ENCODE data around the gene SLC17A9. TPM values are rescaled to one million over a fixed set of nuclear protein-coding genes. Genes with fewer than 3 reads are reported as not detected.

Gene SLC17A9
- total RNA-seq, 1 experiment from 2014 or later = 0.17 TPM

DNA sequence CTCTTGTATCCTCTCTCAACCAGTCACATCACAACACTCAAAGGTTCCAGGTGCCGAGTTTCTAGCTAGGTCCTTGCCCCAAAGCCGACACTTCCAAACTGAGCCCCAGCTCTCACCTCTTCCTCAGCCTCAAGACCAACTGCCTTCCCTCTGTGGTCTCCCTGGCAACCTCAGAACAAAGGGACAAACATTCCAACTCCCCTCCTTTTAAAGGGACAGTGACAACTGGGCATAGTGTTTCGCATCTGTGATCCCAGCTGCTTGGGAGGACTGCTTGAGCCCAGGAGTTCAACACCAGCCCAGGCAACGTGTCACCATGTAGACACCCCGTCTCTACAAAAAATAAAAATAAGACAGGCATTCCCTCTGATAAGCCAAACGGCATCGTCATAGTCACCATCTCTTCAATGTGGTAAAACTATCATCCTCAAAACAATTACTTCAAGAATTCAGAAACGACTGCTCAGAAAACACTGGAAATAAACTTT is 37.5 kb upstream of the SLC17A9 start:
- CTCF ChIA-PET = no interaction called here
- DNase-seq (ENCODE audit: low spot score) = peak; percentile 50
- intact Hi-C loops (cut with micrococcal nuclease; ENCODE audit: unreplicated experiment) = no loop called here
- POLR2A ChIA-PET (ENCODE audit: low non-redundant PET) = no interaction called here
- H3K27ac ChIP-seq (ENCODE audit: low read depth, low read length, poor library complexity, severe bottlenecking) = peak overlapping the region; percentile 26
- H3K9me3 ChIP-seq (ENCODE audit: low read depth, low read length, poor library complexity, severe bottlenecking) = no peaks in the 10 kb centered on the region
- H3K36me3 ChIP-seq (ENCODE audit: insufficient read depth, low read length, poor library complexity, severe bottlenecking) = peaks cover 35% of the 10 kb centered on the region
- peaks cover 48% of the 10 kb centered on the region for H3K4me1 ChIP-seq (ENCODE audit: insufficient read depth, low read length, poor library complexity, severe bottlenecking)
- no peak overlapping the region for H3K4me3 ChIP-seq (ENCODE audit: low read depth, low read length, poor library complexity, severe bottlenecking)
- BruUV-seq (replicated peaks) = no TSS peak
- H3K27me3 ChIP-seq (replicated peaks; ENCODE audit: insufficient read depth, low read depth, low read length, poor library complexity) = no peaks in the 10 kb centered on the region
- TF ChIP-seq EZH2 (IDR thresholded peaks at IDR 0.05; ENCODE audit: borderline replicate concordance, low read depth, low read length, poor library complexity, severe bottlenecking) = no peak
- TF ChIP-seq, protein P1, sequence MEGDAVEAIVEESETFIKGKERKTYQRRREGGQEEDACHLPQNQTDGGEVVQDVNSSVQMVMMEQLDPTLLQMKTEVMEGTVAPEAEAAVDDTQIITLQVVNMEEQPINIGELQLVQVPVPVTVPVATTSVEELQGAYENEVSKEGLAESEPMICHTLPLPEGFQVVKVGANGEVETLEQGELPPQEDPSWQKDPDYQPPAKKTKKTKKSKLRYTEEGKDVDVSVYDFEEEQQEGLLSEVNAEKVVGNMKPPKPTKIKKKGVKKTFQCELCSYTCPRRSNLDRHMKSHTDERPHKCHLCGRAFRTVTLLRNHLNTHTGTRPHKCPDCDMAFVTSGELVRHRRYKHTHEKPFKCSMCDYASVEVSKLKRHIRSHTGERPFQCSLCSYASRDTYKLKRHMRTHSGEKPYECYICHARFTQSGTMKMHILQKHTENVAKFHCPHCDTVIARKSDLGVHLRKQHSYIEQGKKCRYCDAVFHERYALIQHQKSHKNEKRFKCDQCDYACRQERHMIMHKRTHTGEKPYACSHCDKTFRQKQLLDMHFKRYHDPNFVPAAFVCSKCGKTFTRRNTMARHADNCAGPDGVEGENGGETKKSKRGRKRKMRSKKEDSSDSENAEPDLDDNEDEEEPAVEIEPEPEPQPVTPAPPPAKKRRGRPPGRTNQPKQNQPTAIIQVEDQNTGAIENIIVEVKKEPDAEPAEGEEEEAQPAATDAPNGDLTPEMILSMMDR (conservative IDR thresholded peaks at IDR 0.05; ENCODE audit: low read depth, low read length) = no peak

GRCh38 chr20:62916703-62917476 is 35.6 kb upstream of the SLC17A9 start:
- no TSS peak for BruUV-seq (replicated peaks)
- no peak for DNase-seq (ENCODE audit: low spot score)
- peaks cover 66% of the 10 kb centered on the region for H3K4me1 ChIP-seq (ENCODE audit: insufficient read depth, low read length, poor library complexity, severe bottlenecking)
- intact Hi-C loops (cut with micrococcal nuclease; ENCODE audit: unreplicated experiment) = no loop called here
- no peak overlapping the region for H3K4me3 ChIP-seq (ENCODE audit: low read depth, low read length, poor library complexity, severe bottlenecking)
- POLR2A ChIA-PET (ENCODE audit: low non-redundant PET) = no interaction called here
- H3K27me3 ChIP-seq (replicated peaks; ENCODE audit: insufficient read depth, low read depth, low read length, poor library complexity) = no peaks in the 10 kb centered on the region
- TF ChIP-seq, protein P1 (conservative IDR thresholded peaks at IDR 0.05; ENCODE audit: low read depth, low read length) = no peak
- TF ChIP-seq EZH2 (IDR thresholded peaks at IDR 0.05; ENCODE audit: borderline replicate concordance, low read depth, low read length, poor library complexity, severe bottlenecking) = no peak
- no peaks in the 10 kb centered on the region for H3K9me3 ChIP-seq (ENCODE audit: low read depth, low read length, poor library complexity, severe bottlenecking)
- peaks cover 16% of the 10 kb centered on the region for H3K36me3 ChIP-seq (ENCODE audit: insufficient read depth, low read length, poor library complexity, severe bottlenecking)
- CTCF ChIA-PET = no interaction called here
- H3K27ac ChIP-seq (ENCODE audit: low read depth, low read length, poor library complexity, severe bottlenecking) = no peak overlapping the region

GRCh38 chr20:62917720-62918119 is 34.8 kb upstream of the SLC17A9 start:
- intact Hi-C loops (cut with micrococcal nuclease; ENCODE audit: unreplicated experiment) = no loop called here
- no TSS peak for BruUV-seq (replicated peaks)
- POLR2A ChIA-PET (ENCODE audit: low non-redundant PET) = no interaction called here

More at GRCh38 chr20:62917720-62918119, 34.8 kb upstream of the SLC17A9 start:
- H3K9me3 ChIP-seq (ENCODE audit: low read depth, low read length, poor library complexity, severe bottlenecking) = no peaks in the 10 kb centered on the region
- no peak for TF ChIP-seq EZH2 (IDR thresholded peaks at IDR 0.05; ENCODE audit: borderline replicate concordance, low read depth, low read length, poor library complexity, severe bottlenecking)
- TF ChIP-seq, protein P1 (conservative IDR thresholded peaks at IDR 0.05; ENCODE audit: low read depth, low read length) = no peak
- H3K27ac ChIP-seq (ENCODE audit: low read depth, low read length, poor library complexity, severe bottlenecking) = no peak overlapping the region
- no peaks in the 10 kb centered on the region for H3K27me3 ChIP-seq (replicated peaks; ENCODE audit: insufficient read depth, low read depth, low read length, poor library complexity)
- no peak overlapping the region for H3K4me3 ChIP-seq (ENCODE audit: low read depth, low read length, poor library complexity, severe bottlenecking)
- no peak for DNase-seq (ENCODE audit: low spot score)
- H3K36me3 ChIP-seq (ENCODE audit: insufficient read depth, low read length, poor library complexity, severe bottlenecking) = peaks cover 10% of the 10 kb centered on the region
- CTCF ChIA-PET = no interaction called here
- H3K4me1 ChIP-seq (ENCODE audit: insufficient read depth, low read length, poor library complexity, severe bottlenecking) = peaks cover 66% of the 10 kb centered on the region

All from A673 (cell line).